NOMO-1 treated with DMSO at 0.1 percent for 48 hours (cell line): ENCODE measurements around the gene MFN2.
"Not testable (repeated sequence)": the region's sequence is repeated elsewhere in the genome, so short reads cannot be mapped to it uniquely, and the experiment has no call there.

Experiments
- DNase-seq: peaks from one replicate; lab custom pipeline; 2025; ENCODE audit not compliant: unreplicated experiment; lab: John Stamatoyannopoulos, UW

Gene MFN2

DNA sequence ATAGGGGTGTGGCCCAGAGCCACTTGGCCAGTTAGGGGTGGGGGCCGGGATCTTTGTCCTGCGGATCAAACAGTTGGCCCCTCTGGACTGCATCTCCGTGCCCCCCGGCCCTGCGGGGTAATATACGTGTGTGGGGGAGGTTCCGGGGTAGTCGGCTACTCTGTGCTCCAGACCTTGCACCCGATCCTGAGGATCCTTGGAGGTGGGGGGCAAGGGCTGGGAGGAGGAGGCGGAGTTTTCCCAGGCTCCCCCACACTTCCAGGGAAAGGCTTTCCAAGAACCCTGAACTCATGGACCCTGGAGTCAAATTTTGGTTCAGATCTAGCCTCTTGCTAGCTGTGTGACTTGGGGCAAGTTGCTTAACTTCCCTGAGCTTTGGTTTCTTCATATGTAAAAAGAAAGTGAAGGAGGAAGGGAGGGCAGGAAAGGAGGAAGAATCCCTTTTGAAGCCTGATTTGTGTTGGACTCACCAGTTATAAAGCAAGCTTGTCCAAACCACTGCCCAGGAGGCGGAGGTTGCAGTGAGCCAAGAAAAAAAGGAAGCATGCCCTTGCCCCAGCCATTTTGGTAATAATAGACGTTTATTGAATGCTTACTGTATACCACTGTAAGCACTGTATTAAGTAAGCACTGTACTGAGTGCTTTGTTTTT, 39.7 kb downstream of the MFN2 start:
- peak; percentile 78 for DNase-seq

DNA sequence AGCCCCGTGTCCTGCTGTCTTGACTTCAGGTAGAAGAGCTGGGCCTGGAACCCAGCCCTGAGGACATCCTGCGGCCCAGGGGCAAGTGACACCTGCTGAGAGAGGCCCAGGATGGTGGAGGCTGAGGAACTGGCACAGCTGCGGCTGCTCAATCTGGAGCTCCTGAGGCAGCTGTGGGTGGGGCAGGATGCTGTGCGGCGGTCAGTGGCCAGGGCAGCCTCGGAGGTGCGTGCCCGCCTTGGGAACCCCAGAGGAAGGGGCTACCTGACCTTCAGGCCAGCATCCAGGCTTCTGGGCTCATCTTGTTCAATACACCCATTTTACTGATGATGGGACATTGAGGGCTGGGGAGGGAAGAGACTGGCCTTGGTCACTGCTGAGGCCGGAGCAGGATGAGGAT, 41.4 kb downstream of the MFN2 start:
- no peak for DNase-seq

DNA sequence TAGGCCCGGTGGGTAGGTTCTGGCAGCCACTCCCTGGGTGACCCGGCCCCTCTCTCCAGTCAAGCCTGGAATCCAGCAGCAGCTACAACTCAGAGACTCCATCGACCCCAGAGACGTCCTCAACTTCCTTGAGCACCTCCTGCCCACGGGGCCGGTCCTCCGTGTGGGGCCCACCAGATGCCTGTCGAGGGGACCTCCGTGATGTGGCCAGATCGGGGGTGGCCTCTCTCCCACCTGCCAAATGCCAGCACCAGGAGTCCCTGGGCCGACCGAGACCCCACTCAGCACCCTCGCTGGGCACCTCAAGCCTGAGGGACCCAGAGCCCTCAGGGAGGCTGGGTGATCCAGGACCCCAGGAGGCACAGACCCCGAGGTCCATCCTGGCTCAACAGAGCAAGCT, 41.8 kb downstream of the MFN2 start:
- DNase-seq = no peak

DNA sequence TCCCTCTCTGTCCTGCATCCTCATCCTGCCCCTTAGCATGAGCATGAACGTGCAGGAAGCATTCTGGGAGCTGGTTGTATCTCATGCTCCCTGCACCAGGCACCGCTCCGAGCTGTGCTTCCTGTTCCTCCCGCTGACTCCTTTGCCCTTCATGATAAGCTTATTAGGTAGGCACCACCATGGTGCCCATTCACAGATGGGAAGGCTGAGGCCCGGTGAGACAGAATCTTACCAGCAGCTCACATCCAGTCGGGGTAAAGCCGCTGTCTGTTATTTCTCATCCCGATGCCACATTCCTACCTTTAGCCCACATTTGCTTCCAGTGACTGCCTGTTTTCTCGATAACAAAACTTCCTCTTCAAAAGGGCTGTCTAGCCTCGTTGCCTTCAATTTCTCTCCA, 46.3 kb downstream of the MFN2 start:
- DNase-seq = no peak

DNA sequence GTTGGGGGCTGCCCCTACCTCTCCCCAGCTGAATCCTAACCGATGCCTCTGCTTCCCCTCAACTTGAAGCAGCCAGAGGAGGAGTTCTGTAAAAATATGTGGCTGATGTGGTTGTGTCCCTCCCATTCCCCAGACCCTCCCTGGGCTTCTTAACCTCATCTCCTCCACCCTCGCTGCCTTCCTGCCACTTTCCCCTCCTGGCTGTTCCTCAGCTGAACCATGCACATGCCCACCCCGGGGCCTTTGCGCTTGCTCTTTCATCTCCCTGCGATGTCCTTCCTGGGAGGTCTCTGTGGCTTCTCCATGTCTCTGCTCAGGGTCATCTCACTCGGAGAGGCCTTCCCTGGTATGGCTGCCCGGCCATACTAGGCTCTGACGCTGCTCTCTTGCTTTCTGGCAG, 48.0 kb downstream of the MFN2 start:
- no peak for DNase-seq

DNA sequence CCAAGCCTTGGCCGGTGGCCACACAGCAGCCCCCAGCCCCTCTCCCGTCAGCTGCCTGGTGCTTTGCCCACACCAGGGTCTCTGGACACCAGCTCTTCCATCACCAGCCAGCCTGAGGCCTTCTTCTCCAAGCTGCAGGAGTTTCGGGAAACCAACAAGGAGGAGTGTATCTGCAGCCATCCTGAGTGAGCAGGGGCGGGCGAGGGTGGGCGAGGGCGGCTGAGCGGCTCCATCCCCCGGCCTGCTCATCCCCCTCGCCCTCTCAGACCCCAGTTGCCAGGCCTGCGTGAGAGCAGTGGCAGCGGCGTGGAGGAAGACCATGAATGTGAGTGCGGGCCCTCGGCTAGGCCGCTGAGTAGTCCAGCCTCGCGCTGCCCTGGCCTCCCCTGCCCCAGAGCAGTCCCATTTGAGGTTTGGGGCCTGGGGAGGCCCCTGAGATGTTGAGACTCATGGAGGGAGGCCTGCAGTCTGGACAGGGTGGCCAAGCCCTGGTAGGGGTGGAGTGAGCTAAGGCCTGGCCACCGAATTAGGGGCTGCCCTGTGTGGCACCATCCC, 48.8 kb downstream of the MFN2 start:
- DNase-seq = no peak

DNA sequence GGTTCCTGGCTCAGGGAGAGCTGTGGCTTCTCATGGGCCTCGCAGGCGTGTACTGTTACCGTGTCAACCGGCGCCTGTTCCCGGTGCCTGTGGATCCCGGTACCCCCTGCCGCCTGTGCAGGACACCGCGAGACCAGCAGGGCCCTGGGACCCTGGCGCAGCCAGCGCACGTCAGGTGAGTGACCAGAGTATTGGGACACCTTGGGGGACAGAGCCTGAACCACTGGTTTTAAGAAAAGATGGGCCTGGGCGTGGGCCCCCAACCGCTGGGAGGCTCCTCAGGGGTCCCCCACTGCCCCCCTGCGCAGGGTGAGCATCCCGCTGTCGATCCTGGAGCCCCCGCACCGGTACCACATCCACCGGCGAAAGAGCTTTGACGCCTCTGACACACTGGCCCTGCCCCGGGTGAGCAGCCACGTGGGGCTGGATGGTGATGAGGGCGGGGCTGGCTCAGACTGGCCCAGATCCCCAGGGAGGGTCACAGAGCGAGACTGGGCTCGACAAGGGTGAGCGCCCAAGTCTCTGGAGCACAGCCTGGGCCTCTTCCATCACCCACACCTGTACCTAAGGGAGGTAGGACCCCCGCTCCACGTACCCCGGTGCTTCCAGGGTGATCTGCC, 49.6 kb downstream of the MFN2 start:
- no peak for DNase-seq

DNA sequence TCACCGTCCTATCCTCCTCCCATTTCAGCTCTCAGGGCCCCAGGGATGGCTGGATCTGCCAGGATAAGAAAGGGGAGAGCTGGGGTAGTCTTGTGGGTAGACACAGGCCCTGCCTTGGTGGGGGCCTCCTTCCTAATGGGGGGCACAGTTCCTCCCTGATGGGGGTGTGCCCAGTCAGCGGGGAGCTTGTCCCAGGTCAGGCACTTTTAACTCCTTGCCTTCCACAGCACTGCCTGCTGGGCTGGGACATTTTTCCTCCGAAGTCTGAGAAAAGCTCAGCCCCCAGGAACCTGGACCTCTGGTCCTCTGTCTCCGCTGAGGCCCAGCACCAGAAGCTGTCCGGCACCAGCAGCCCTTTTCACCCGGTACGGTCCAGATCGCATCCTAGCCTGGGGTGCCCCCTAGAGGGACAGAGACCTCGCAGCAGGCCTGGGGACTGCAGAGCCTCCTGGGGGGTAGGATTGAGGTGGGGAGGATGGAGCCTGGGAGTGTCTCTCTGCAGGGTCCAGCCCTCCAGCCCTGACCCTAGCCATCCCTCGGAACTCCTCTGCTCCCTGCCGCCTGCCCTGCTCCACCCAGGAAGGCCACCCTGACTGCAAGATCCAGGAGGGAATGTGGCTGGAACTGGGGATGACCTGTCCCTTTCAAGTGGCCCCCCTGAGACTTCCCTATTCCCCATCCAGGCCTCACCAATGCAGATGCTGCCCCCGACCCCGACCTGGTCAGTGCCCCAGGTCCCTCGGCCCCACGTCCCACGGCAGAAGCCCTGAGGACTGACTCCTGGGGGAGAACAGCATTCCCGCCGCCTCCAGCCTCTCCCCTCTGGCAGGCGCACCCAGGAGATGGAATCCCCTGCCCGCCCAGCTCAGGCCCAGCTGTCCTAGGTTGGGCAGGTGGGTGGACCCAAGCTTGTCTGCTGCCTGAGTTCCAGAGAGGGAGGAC, 51.1 kb downstream of the MFN2 start:
- no peak for DNase-seq

DNA sequence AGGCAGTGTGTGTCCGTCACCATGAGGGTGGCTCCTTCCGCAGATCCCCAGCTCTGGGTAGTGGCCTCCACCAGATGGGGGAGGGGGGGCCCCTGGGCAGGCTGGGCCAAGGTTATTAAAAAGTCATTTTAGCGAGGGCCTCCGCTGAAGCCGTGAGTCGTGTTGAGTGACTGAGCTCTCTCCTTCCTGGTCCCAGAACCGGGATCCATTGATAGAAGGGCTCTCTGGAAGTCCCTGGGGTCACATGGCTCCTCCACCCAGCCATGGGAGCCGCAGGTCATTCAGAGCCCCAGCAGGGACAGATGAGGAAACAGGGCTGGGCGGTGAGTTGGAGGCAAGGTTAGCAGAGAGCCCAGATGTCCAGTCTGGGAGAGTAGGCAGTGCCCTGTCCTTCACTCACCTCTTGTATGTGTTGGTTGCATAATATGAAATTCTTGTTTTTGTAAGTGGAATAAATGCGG, 51.9 kb downstream of the MFN2 start:
- no peak for DNase-seq

DNA sequence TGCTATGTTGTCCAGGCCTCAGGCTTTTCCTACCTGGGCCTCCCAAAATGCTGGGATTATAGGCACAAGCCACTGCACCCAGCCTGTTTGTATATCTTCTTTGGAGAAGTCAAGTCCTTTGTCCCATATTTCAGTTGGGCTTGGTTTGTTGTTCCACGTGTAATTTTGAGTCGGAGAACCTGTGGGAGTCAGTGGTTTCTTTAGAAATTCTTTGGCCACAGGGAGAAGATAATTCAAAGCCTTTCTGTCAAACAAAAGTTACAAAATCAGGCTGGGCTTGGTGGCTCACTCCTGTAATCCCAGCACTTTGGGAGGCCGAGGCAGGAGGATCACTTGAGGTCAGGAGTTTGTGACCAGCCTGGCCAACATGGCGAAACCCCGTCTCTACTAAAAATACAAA, 53.2 kb downstream of the MFN2 start:
- not testable (repeated sequence) for DNase-seq

DNA sequence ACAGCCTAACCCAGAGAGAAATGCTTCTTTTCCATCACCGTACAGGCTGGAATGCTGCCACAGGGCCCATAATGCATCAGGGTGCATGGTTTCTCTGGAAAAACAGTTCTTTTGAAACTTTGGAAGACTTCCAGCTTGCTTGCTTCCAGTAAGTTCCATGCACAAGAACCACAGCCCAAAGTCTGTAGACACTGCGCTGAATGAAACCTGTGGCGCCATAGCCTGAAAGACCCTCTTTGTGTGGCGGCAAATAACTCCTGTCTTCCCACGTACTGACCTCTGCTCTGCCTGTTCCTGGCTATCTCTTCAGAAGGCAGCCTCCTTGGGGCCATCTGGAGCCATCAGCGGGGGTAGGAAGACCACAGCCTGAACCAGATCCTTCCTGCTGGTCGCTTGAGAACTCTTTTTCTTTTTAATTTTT, 54.1 kb downstream of the MFN2 start:
- no peak for DNase-seq

DNA sequence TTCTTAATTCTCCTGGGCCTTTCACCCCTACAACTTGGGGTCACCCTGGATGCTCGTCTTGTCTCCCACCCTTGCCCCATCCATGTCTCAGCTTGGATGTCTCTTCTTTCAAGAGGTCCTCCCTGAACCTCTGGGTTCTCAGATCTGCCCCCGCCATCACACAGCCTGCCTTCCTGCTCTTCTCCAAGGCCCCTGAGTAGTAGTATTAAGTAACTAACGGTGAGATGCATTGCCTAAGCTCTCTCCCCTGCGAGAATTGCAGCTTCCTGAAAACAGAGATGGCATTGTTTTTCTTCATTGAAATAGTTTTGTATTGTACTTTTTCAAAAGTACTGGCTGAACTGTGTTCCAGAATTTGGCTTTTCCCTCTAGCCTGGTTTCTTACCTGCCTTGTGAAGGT, 55.1 kb downstream of the MFN2 start:
- peak; percentile 61 for DNase-seq

DNA sequence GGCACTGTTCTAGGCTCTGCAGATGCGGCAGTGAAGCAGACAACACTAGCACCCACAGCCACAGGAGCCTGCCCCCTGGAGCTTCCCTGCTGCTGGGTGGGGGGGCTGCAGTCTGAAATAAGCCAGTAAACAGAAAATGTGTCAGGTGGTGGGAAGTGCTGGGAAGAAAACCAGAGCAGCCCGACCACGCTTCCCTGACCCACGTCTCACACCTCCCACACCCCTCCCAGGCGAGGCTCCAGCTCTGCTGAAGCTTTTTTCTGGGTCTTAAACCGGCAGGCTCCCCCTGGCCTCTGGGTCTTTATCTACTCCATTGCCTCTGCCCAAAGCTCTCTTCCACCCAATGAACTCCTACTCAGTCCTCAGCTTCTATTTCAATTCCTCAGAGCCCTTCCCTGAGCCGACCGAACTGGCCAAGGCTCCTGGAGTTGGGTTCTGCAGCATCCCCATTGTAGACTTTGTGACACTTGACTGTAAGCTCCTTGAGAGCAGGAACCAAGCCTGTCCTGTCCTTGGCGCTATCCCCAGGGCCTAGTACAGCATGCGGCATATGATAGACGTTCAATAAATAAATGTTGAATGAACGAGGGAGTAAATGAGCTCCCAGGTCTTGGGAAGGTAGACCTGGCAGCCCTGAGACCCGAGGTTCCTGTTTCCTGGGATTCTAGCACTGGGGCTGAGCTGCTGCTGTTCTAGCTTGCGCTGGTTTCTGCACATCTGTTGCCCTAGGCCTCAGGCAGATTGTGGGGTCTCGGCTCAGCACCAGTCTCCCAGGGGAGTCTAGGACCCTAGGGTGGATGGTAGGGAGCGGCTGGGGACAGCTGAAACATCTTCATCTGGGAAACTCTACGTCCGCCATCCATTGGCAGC, 57.5 kb downstream of the MFN2 start:
- no peak for DNase-seq

DNA sequence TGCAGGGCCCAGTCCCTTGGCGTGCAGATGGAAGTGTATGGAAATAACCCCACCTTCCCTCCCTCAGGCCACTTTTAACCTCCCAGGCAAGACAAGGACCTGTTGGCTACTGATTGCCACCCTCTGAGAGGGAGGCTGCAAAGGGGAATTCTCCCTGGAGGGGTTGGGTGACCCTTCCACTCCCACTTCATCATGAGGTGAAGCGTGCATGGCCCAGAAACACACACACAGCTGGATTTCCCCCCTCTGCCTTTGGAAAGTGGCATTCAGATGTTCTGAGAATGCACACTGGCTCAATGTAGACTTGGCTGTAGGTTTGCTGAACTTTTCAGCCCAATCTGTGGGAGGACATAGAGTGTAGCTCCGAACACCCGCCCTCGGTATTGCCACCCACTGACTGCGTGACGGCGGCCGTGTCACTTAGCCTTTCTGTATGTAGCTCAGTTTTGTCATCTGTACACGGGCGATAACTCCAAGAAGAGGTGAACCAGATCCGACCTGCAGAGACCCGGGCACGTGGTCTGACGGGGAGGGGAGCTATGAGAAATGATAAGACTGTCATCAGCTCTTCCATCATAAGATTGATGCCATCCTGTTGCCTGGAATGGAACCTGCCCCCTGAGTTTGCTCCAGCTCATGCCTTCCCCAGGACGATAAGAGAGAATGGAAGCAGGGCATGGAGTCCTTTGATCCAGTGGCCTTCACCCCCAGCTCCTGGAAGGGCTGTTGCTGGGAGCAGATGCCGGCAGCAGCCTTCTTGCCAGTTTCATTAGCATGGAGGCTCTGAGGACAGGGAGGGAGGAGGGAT, 58.3 kb downstream of the MFN2 start:
- no peak for DNase-seq

DNA sequence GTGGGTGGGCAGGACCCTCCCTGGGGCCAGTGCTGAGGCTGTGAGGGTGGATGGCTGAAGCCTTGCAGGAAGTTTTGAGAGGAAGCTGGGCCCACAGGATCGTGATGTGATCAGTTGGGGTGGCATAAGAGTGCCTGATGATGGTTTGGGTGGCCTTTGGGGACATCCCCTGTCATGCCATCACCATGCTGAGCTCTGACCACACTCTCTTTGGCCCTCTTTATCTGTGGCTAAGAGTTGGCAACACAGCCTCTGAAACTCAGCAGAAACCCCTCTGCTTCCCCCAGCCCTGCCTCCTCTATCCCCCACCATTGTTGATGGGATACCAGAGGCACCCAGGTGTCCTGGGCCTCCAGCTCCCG, 58.9 kb downstream of the MFN2 start:
- no peak for DNase-seq

DNA sequence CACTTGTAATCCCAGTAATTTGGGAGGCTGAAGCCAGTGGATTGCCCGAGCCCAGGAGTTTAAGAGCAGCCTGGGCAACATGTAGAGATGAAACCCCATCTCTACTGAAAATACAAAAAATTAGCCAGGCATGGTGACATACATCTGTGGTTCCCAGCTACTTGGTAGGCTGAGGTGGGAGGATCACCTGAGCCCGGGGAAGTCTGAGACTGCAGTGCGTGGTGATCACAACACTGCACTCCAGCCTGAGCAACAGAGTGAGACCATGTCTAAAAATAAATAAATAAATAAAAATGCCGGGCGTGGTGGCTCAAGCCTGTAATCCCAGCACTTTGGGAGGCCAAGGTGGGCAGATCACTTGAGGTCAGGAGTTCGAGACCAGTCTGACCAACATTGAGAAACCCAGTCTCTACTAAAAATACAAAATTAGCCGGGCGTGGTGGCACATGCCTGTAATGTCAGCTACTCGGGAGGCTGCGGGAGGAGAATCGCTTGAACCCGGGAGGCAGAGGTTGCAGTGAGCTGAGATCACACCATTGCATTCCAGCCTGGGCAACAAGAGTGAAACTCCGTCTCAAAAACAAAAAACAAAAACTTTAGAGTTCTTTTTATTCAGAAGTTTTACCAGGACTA, 59.7 kb downstream of the MFN2 start:
- DNase-seq = not testable (repeated sequence)

DNA sequence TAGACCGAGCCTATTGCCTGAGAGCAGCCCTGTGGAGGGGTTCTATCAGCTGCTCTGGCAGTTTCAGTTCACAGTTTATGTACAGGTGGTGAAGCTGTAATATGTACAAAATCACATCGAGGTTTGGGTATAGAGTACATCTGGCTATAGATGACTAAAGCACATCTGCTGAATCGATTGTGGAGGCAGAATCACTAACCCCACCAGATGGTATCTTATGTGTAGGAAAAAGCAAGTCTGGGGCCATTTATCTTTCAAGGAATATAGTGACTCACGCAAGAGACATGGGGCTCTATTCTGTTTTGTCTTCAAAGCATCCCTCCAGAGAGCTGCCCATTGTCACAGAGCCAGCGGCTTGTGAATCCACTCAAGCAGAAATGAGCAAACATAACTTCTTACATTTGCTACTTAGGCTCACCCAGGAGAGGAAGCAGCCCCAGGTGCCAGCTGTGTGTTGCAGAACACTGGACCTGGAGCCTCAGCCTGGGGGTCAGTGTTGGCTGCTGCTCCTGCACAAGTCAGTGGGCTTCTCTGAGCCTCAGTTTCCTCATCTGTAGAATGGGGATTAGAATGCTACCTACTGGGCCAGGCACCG, 60.3 kb downstream of the MFN2 start:
- DNase-seq = no peak

DNA sequence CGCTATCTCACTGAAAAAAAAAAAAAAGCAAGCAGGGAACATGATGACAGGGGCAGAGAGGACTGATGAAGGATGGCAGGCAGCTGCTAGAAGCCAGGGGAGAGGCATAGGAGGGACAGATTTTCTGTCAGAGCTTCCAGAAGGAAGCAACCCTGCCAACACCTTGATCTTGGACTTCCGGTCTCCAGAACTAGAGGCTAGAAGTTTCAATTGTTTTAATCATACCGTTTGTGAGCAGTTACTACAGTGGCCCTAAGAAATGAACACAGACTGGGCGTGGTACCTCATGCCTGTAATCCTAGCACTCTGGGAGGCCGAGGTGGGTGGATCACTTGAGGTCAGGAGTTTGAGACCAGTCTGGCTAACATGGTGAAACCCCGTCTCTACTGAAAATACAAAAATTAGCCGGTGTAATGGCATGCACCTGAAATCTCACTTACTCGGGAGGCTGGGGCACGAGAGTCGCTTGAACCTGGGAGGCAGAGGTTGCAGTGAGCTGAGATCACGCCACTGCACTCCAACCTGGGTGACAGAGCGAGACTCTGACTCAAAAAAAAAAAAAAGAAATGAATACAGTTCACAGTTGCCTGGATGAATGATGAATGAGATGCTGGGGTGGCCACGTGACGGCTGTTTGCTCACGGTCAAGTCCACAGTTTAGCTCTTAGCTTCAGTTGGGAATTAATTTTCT, 64.1 kb downstream of the MFN2 start:
- DNase-seq = not testable (repeated sequence)
